T-helper 1 cell treated with Interleukin-12 subunit alpha and Interleukin-12 subunit beta and Interleukin-4 antibody, amounts not matched to agents 30 ng/mL and 1 ng/mL, for 36 hours (primary cell): ENCODE data around the gene NUDT9. TPM values are rescaled to one million over a fixed set of nuclear protein-coding genes. Genes with fewer than 3 reads are reported as not detected.
"Not testable (repeated sequence)": the region's sequence is repeated elsewhere in the genome, so short reads cannot be mapped to it uniquely, and the experiment has no call there.

Experiments
- intact Hi-C: fragments of 100-400 bp; cut with micrococcal nuclease; formaldehyde crosslinking; loops from one replicate; pipeline ENCODE4 v1.15.1; 2024
- total RNA-seq: library from RNA; stranded (reverse); gene quantifications from 2 replicates; pipeline ENCODE4 v1.2.3, GENCODE V29; 2022

Gene NUDT9
- total RNA-seq, 1 donor from 2014 or later = 11.6 TPM

GRCh38 chr4:87406462-87406861 lies 15.9 kb upstream of the NUDT9 start:
- intact Hi-C loops = no loop called here

DNA sequence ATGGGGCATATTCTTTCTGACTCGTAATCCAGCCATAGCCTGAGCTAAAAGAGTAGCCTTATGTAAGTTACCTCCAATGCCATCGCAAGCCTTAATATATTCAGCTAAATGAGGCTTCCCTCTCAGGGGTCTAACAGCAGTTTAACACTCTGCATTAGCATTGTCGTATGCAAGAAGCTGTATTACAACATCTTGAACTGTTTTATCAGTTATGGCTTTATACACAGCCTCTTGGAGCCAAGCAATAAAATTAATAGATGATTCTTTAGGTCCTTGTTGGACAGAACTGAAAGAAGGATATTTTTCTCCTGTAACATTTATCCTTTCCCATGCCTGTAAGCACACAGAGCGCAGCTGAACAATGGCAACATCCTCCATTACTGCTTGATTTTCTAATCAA lies 15.5 kb upstream of the NUDT9 start:
- intact Hi-C loops = not testable (repeated sequence)

- intact Hi-C loops = no loop called here
These were observed 12.9 kb upstream of the NUDT9 start for GRCh38 chr4:87409420-87409939.

DNA sequence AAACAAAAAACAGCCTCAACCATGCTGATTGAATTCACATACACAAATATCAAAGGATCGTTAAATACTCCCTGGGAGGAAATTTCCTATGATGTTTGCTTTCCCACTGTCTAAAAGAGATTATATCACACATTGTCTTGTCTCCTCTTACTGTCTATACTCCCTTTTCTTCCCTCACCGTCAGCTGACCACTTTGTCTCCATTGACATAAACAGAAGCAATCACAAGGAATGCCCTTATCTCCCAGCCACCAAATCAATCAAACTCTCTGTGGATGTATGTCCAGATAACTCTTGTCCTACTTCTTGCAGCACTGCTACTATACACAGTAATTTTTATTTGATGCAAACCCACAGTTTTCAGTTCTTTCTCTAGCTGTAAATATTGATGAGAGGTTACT lies 12.2 kb upstream of the NUDT9 start:
- intact Hi-C loops = no loop called here

DNA sequence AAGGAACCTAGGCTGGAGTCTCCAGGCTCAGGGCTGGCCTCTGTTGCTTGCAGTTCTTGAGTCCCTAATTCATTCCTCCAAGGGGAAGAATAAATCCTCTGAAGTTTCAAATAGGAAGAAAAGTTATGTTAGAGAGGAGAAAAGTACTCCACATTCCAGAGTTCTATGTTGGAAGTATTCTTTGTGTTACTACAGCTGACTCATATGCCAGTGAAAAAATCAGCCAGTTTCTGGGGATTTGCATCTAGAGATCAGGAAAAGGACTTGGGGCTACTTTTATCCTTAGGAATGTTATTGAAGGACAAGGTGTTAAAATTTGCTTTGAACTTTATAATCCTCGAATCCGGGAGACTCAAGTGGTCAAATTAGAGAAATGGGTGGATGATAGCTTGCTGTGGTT lies 11.7 kb upstream of the NUDT9 start:
- intact Hi-C loops = no loop called here

GRCh38 chr4:87414816-87415215 lies 7.6 kb upstream of the NUDT9 start:
- intact Hi-C loops = no loop called here

DNA sequence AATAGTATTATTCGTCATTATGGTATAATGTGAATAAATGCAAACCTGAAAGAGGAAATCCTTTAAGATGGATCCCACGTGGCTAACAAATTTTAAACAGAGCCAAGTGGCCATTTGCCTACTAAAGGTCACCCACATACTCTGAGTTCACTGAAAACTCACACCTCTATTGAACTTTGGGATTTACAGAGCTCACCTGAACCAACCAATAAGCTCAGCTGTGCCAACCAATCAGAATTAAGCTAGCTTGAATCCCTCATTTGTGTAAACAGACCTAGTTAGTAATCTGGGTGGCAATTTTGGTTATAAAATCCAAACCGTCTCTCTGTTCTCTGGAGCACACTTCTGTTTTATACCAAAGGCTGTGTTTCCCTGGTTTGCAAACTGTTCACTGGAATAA lies 5.4 kb upstream of the NUDT9 start:
- intact Hi-C loops = no loop called here

DNA sequence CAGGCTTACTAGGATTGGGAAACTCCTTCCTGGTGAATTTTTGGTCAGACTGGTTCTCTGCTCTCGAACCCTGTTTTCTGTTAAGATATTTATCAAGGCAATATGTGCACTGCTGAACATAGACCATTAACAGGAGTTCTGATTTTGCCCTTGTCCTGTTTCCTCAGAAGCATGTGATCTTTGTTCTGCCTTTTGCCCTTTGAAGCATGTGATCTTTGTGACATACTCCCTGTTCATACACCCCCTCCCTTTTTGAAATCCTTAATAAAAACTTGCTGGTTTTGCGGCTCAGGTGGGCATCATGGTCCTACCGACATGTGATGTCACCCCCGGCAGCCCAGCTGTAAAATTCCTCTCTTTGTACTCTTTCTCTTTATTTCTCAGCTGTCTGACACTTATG lies 4.0 kb upstream of the NUDT9 start:
- intact Hi-C loops = not testable (repeated sequence)

DNA sequence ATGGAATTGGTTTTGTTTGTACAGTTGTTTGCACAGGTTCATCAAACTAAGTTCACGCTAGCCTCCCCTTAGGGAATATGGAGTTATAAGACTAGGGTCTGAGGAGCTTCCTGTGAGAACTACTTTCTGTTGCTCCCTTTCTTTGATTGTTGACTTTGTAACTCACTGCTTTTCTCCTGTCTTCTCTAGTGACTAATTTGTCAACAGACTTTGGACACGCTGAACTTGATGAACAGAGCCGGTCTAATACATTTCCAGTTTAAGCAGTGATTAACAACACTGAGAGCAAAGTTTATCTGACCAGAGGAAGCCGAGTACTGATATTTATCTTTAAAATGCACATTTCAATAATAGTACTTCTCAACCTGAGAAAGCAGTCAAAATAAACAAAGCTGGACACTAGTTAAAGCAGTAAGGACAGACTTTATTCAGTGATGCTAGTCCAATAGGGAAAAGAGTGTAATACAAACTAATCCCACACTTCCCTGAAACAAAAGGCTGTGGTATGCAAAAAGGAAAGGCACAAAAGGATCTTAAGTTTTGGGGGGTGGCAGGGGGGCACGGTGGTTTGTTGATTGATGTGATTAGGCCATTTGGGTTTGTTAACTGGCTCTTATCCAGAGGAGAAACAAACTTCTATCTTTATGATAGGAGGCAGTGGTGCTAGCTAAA lies 2.7 kb upstream of the NUDT9 start:
- intact Hi-C loops = loop anchor here (5.0 to 10.0 kb wide), 3 partner anchors 585 to 1403 kb away; partner anchors contain the start of genes HERC5 and PKD2

- intact Hi-C loops = loop anchor here (5.0 to 10.0 kb wide), 3 partner anchors 584 to 1402 kb away; partner anchors contain the start of genes HERC5 and PKD2
These were observed 2.0 kb upstream of the NUDT9 start for GRCh38 chr4:87420276-87420830.

GRCh38 chr4:87423317-87424098 lies 1.1 kb downstream of the NUDT9 start:
- intact Hi-C loops = loop anchor here (2.0 to 10.0 kb wide), 5 partner anchors 581 to 1399 kb away; partner anchors contain the start of genes HERC3, HERC5 and PKD2

GRCh38 chr4:87424099-87424543 lies 1.7 kb downstream of the NUDT9 start:
- intact Hi-C loops = loop anchor here (5.0 to 10.0 kb wide), 3 partner anchors 581 to 1398 kb away; partner anchors contain the start of genes HERC5 and PKD2

- intact Hi-C loops = loop anchor here (10.0 kb wide), 1 partner anchor 579 kb away; the partner anchor contains the start of gene PKD2
These were observed 3.3 kb downstream of the NUDT9 start for GRCh38 chr4:87425711-87426110.

GRCh38 chr4:87426865-87427517 lies 4.6 kb downstream of the NUDT9 start:
- intact Hi-C loops = loop anchor here (10.0 kb wide), 1 partner anchor 578 kb away; the partner anchor contains the start of gene PKD2

- intact Hi-C loops = loop anchor here (10.0 kb wide), 1 partner anchor 577 kb away; the partner anchor contains the start of gene PKD2
These were observed 5.1 kb downstream of the NUDT9 start for GRCh38 chr4:87427518-87427868.

GRCh38 chr4:87428979-87429378 lies 6.6 kb downstream of the NUDT9 start:
- intact Hi-C loops = loop anchor here (2.0 to 10.0 kb wide), 2 partner anchors 16 to 576 kb away; partner anchors contain the start of gene PKD2

DNA sequence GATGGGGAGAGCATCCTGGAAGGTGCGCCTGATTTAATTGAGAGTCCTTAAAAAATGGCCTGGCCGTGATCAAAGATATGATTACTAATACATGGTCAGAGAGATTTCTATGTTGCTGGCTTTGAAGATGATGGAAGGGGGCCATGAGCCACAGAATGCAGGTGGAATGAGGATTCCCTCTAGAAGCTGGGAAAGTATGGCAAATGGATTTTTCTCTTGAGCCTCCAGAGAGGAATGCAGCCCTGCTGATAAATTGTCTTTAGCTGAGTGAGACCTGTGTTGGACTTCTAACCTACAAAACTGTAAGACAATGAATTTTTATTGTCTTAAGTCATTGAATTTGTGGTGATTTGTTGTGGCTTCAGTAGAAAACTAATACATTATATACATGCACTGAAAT lies 7.7 kb downstream of the NUDT9 start:
- intact Hi-C loops = no loop called here

DNA sequence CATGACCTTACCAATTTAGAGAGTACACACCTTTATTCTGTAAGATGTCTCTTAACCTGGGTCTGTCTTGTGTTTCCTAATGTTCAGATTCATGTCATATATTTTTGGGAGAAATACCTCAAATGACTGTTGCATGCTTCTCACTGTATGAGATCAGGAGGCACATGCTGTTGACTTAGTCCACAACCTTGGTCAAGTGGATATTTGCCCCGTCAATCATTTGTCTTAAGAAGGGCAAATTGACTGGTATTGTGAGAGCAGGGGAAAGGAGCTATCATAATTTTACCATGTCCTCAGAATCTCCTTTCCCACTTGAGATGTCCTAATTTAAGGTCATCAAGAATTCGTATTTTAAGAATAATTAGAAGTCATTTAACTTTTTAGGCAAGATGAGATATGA lies 11.0 kb downstream of the NUDT9 start:
- intact Hi-C loops = no loop called here

DNA sequence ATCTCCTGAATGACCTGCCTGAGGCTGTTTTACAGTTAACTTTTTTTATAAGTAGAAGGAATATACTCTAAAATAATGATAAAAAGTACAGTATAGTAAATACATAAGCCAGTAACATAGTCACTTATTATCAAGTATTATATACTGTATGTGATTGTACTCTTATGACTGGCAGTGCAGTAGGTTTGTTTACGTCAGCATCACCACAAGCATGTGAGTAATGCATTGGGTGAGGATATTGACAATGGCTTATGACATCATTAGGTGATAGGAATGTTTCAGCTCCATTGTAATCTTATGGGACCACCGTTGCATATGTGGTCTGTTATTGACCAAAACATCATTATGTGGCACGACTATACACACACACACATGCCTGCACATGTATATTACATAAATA lies 20.5 kb downstream of the NUDT9 start:
- intact Hi-C loops = no loop called here

DNA sequence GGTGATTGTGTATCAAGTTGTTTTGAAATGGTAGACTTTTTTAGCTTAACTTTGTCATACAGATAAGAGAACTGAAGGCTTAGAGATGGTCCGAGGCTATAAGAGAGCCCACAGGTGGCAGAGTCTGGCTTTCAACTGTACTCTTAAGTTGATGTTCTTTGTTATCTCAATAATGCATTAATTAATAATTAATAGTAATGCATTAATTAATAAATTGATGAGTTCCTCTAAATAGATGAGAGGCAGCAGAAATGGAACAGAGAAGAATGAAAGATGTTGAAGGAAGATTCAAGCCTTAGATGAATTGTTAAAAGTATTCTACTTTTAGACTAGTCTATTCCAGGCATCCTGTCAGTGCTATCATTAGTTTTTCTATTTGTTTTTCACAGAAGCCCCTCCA lies 22.4 kb downstream of the NUDT9 start:
- intact Hi-C loops = no loop called here

- intact Hi-C loops = no loop called here
These were observed 23.6 kb downstream of the NUDT9 start for GRCh38 chr4:87445964-87446363.
